Uterus (tissue), 2 donors: Measurements from ENCODE around the gene SLC38A11.

Experiments used
- CTCF ChIP-seq, 4 experiments: fragments of 200-600 bp in 2 of 4; fragments of 450-650 bp in 2 of 4; sonication (generic) in 2 of 4; IDR thresholded peaks; one replicate each; pipeline ENCODE4 v1.5.1; 2016 to 2019; ENCODE audit warnings: antibody characterized with exemption in 4 of 4, mild to moderate bottlenecking in 2 of 4, moderate library complexity in 1 of 4
- POLR2A ChIP-seq, 2 donors: fragments of 450-650 bp; IDR thresholded peaks; one replicate each; pipeline ENCODE4 v1.6.1; 2016; ENCODE audit warnings: antibody characterized with exemption in 2 of 2, mild to moderate bottlenecking in 1 of 2, moderate library complexity in 1 of 2

DNA sequence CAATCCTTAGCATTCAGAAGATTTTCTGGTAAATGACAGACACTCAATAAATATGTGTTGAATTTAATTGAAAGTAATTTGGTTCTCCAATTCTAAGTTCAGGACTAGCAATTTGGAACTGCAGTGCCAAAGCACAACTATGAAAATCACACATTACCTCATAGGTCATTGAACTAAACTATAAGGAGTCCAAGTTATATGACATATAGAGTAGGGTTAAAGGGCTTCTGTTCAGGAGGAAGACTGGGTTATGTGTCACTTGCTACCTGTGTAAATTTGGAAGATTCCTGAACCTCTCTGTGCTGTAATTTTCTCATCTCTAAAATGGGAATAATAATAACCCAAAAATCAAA, 85.9 kb downstream of the SLC38A11 start:
- TF ChIP-seq CTCF (IDR thresholded peaks at IDR 0.05), result no peak
- TF ChIP-seq POLR2A (IDR thresholded peaks at IDR 0.05), result no peak
